Muscle of leg (tissue), 11 donors: ENCODE data around the gene SLC45A1. TPM values are rescaled to one million over a fixed set of nuclear protein-coding genes. Genes with fewer than 3 reads are reported as not detected.

Source experiments
- DNase-seq: peaks from one replicate; pipeline ENCODE4 v3.0.0; 2013
- H3K27ac ChIP-seq: one replicate; pipeline ENCODE4 v1.5.1; 2013; ENCODE audit warnings: mild to moderate bottlenecking, low read length, control low read depth
- H3K27me3 ChIP-seq: one replicate; pipeline ENCODE4 v1.6.1; 2013; ENCODE audit warnings: low read length; ENCODE audit not compliant: control insufficient read depth, insufficient read depth
- H3K36me3 ChIP-seq: one replicate; pipeline ENCODE4 v1.6.1; 2013; ENCODE audit warnings: low read length; ENCODE audit not compliant: control insufficient read depth, insufficient read depth
- H3K4me1 ChIP-seq: one replicate; pipeline ENCODE4 v1.6.1; 2013; ENCODE audit warnings: low read length; ENCODE audit not compliant: control insufficient read depth, insufficient read depth
- H3K4me3 ChIP-seq: one replicate; pipeline ENCODE4 v1.5.1; 2013; ENCODE audit warnings: low read length, control low read depth
- H3K9me3 ChIP-seq: replicated peaks from 2 replicates; pipeline ENCODE4 v1.6.1; 2013; ENCODE audit warnings: low read depth, low read length; ENCODE audit not compliant: control insufficient read depth
- WGBS: methylation state at CpG from one replicate; pipeline ENCODE4 v1.1.5; 2013; ENCODE audit warnings: missing lambda C conversion rate; ENCODE audit not compliant: insufficient coverage; 5-methylcytosine and 5-hydroxymethylcytosine counted together
- polyA plus RNA-seq, 8 donors: library from polyadenylated mRNA; unstranded; fragments of 120-200 nt; gene quantifications; one replicate each; pipeline versions ENCODE4 v1.2.1 to v1.2.3, GENCODE V29; 2013; ENCODE audit warnings: inconsistent platforms in 1 of 8, low replicate concordance in 1 of 8; ENCODE audit not compliant: insufficient read length in 8 of 8, insufficient read depth in 1 of 8
- total RNA-seq: library from RNA; stranded (reverse); fragments of 120-200 nt; gene quantifications from one replicate; pipeline ENCODE4 v1.2.4, GENCODE V29; 2013

The SLC45A1 gene
- total and polyA plus RNA-seq, 9 donors = 0.35 to 1.9 (median 0.82) TPM

- no peak overlapping the region for H3K4me3 ChIP-seq
- H3K9me3 ChIP-seq = no peaks in the 10 kb centered on the region
- peaks cover 24% of the 10 kb centered on the region for H3K4me1 ChIP-seq
- no peak overlapping the region for H3K27ac ChIP-seq
- DNase-seq = no peak
- no peaks in the 10 kb centered on the region for H3K36me3 ChIP-seq
- peaks cover 8% of the 10 kb centered on the region for H3K27me3 ChIP-seq
- WGBS = 92% methylated on average over 10 of the region's 10 CpGs
Measured at GRCh38 chr1:8344893-8345507, 27.1 kb downstream of the SLC45A1 start.

GRCh38 chr1:8345621-8346415, 27.9 kb downstream of the SLC45A1 start:
- Histone ChIP-seq H3K27ac (no peak overlapping the region), H3K4me3 (no peak overlapping the region), H3K27me3 (peaks cover 8% of the 10 kb centered on the region), H3K4me1 (peaks cover 30% of the 10 kb centered on the region), H3K9me3 (no peaks in the 10 kb centered on the region), H3K36me3 (peaks cover 3% of the 10 kb centered on the region)
- DNase-seq = no peak
- 68% methylated on average over 18 of the region's 18 CpGs for WGBS

GRCh38 chr1:8347635-8348034, 29.7 kb downstream of the SLC45A1 start:
- peaks cover 40% of the 10 kb centered on the region for H3K4me1 ChIP-seq
- no peak overlapping the region for H3K27ac ChIP-seq
- H3K4me3 ChIP-seq = no peak overlapping the region
- DNase-seq = no peak
- WGBS = 63% methylated on average over 15 of the region's 15 CpGs
- H3K36me3 ChIP-seq = peaks cover 16% of the 10 kb centered on the region
- peaks cover 8% of the 10 kb centered on the region for H3K27me3 ChIP-seq
- no peaks in the 10 kb centered on the region for H3K9me3 ChIP-seq

GRCh38 chr1:8348047-8348776, 30.3 kb downstream of the SLC45A1 start:
- Histone ChIP-seq H3K27ac (no peak overlapping the region), H3K27me3 (peaks cover 4% of the 10 kb centered on the region), H3K9me3 (no peaks in the 10 kb centered on the region), H3K4me3 (no peak overlapping the region), H3K36me3 (peaks cover 21% of the 10 kb centered on the region), H3K4me1 (peaks cover 41% of the 10 kb centered on the region)
- WGBS = 73% methylated on average over 16 of the region's 21 CpGs
- DNase-seq = no peak

GRCh38 chr1:8348777-8349472, 31.0 kb downstream of the SLC45A1 start:
- peak; percentile 68 for DNase-seq
- peaks cover 28% of the 10 kb centered on the region for H3K36me3 ChIP-seq
- peaks cover 2% of the 10 kb centered on the region for H3K27me3 ChIP-seq
- no peak overlapping the region for H3K4me3 ChIP-seq
- WGBS = 28% methylated on average over 17 of the region's 21 CpGs
- peaks cover 38% of the 10 kb centered on the region for H3K4me1 ChIP-seq
- no peaks in the 10 kb centered on the region for H3K9me3 ChIP-seq
- H3K27ac ChIP-seq = no peak overlapping the region

- 100% methylated on average over 1 of the region's 9 CpGs for WGBS
- Histone ChIP-seq H3K27me3 (peaks cover 2% of the 10 kb centered on the region), H3K4me3 (no peak overlapping the region), H3K36me3 (peaks cover 32% of the 10 kb centered on the region), H3K4me1 (peaks cover 36% of the 10 kb centered on the region), H3K27ac (no peak overlapping the region), H3K9me3 (no peaks in the 10 kb centered on the region)
- no peak for DNase-seq
Measured at GRCh38 chr1:8349473-8349865, 31.6 kb downstream of the SLC45A1 start.

- Histone ChIP-seq H3K36me3 (peaks cover 33% of the 10 kb centered on the region), H3K4me3 (no peak overlapping the region), H3K9me3 (no peaks in the 10 kb centered on the region), H3K27me3 (peaks cover 2% of the 10 kb centered on the region), H3K27ac (no peak overlapping the region), H3K4me1 (peaks cover 36% of the 10 kb centered on the region)
- no peak for DNase-seq
- WGBS = 39% methylated on average over 14 of the region's 14 CpGs
Measured at GRCh38 chr1:8349961-8350360, 32.0 kb downstream of the SLC45A1 start.

GRCh38 chr1:8350914-8351684, 33.2 kb downstream of the SLC45A1 start:
- no peak overlapping the region for H3K27ac ChIP-seq
- WGBS = 87% methylated on average over 24 of the region's 24 CpGs

GRCh38 chr1:8351693-8352470, 34.0 kb downstream of the SLC45A1 start:
- peaks cover 52% of the 10 kb centered on the region for H3K36me3 ChIP-seq
- H3K4me1 ChIP-seq = peaks cover 36% of the 10 kb centered on the region
- H3K27ac ChIP-seq = no peak overlapping the region
- DNase-seq = no peak
- H3K4me3 ChIP-seq = no peak overlapping the region
- peaks cover 2% of the 10 kb centered on the region for H3K27me3 ChIP-seq
- WGBS = 65% methylated on average over 9 of the region's 13 CpGs
- no peaks in the 10 kb centered on the region for H3K9me3 ChIP-seq

More at GRCh38 chr1:8350914-8351684, 33.2 kb downstream of the SLC45A1 start:
- Histone ChIP-seq H3K27me3 (peaks cover 2% of the 10 kb centered on the region), H3K9me3 (no peaks in the 10 kb centered on the region), H3K4me1 (peaks cover 36% of the 10 kb centered on the region), H3K4me3 (no peak overlapping the region), H3K36me3 (peaks cover 44% of the 10 kb centered on the region)
- DNase-seq = no peak
